ENCODE measurements around the gene EDEM3. TPM values are rescaled to one million over a fixed set of nuclear protein-coding genes. Genes with fewer than 3 reads are reported as not detected.
"Not testable (repeated sequence)": the region's sequence is repeated elsewhere in the genome, so short reads cannot be mapped to it uniquely, and the experiment has no call there.

The EDEM3 gene
- total RNA-seq, 1 experiment from 2014 or later: 44.5 TPM

DNA sequence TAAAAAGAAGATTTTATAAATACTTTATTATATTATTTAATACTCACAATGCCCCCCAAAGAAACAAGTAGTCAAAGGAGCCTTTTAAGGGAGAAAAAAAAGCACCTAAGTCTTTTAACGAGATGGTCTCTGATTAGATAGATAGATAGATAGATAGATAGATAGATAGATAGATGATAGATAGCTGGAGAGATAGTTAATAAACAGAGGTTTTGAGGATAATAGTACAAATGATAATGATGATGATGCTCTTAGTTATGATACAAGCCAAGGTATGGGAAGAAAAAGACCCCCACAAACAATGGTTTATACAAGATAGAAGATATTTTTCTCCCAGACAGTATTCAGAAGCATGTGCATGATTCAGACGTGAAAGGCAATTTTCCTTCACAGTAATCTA is 14.6 kb upstream of the EDEM3 start:
- Mint-ChIP-seq H3K9me3 (ENCODE audit: low read depth, unreplicated experiment) (no peaks in the 10 kb centered on the region), H3K27me3 (ENCODE audit: unreplicated experiment) (no peaks in the 10 kb centered on the region), H3K4me3 (ENCODE audit: low read depth, unreplicated experiment) (no peak overlapping the region), H3K4me1 (ENCODE audit: low read depth, unreplicated experiment) (peaks cover 9% of the 10 kb centered on the region), H3K36me3 (ENCODE audit: insufficient read depth, unreplicated experiment) (no peaks in the 10 kb centered on the region), H3K27ac (ENCODE audit: unreplicated experiment) (no peak overlapping the region)
- CTCF ChIA-PET: no interaction called here
- TF ChIP-seq, protein P1, sequence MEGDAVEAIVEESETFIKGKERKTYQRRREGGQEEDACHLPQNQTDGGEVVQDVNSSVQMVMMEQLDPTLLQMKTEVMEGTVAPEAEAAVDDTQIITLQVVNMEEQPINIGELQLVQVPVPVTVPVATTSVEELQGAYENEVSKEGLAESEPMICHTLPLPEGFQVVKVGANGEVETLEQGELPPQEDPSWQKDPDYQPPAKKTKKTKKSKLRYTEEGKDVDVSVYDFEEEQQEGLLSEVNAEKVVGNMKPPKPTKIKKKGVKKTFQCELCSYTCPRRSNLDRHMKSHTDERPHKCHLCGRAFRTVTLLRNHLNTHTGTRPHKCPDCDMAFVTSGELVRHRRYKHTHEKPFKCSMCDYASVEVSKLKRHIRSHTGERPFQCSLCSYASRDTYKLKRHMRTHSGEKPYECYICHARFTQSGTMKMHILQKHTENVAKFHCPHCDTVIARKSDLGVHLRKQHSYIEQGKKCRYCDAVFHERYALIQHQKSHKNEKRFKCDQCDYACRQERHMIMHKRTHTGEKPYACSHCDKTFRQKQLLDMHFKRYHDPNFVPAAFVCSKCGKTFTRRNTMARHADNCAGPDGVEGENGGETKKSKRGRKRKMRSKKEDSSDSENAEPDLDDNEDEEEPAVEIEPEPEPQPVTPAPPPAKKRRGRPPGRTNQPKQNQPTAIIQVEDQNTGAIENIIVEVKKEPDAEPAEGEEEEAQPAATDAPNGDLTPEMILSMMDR (IDR thresholded peaks at IDR 0.05; ENCODE audit: unreplicated experiment): no peak
- no TSS peak for BruUV-seq (replicated peaks)
- DNase-seq: no peak
- intact Hi-C loops (cut with micrococcal nuclease; ENCODE audit: unreplicated experiment): no loop called here

DNA sequence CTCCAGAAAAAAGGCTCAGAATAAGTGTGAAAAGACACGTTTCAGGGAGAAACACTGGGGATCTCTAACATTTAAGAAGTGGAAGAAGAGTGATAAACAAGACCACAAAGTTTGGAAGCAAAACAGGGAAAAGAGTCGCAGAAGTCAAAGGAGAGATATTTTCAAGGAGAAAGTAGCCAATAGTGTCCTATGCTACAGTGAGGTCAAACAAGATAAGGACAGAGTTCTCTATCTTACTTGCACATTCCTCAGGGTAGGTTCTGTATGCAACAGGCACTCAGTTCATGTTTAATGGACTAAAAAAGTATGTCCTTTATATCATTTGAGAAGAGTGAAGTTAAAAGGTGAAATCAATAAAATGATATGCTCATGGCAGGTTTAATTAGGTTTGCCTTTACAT is 13.8 kb upstream of the EDEM3 start:
- BruUV-seq (replicated peaks): no TSS peak
- no peaks in the 10 kb centered on the region for H3K36me3 Mint-ChIP-seq (ENCODE audit: insufficient read depth, unreplicated experiment)
- CTCF ChIA-PET: no interaction called here
- H3K4me3 Mint-ChIP-seq (ENCODE audit: low read depth, unreplicated experiment): no peak overlapping the region
- H3K27me3 Mint-ChIP-seq (ENCODE audit: unreplicated experiment): no peaks in the 10 kb centered on the region
- intact Hi-C loops (cut with micrococcal nuclease; ENCODE audit: unreplicated experiment): no loop called here
- TF ChIP-seq, protein P1 (IDR thresholded peaks at IDR 0.05; ENCODE audit: unreplicated experiment): no peak
- H3K27ac Mint-ChIP-seq (ENCODE audit: unreplicated experiment): no peak overlapping the region
- no peak for DNase-seq
- no peaks in the 10 kb centered on the region for H3K9me3 Mint-ChIP-seq (ENCODE audit: low read depth, unreplicated experiment)
- peaks cover 2% of the 10 kb centered on the region for H3K4me1 Mint-ChIP-seq (ENCODE audit: low read depth, unreplicated experiment)

DNA sequence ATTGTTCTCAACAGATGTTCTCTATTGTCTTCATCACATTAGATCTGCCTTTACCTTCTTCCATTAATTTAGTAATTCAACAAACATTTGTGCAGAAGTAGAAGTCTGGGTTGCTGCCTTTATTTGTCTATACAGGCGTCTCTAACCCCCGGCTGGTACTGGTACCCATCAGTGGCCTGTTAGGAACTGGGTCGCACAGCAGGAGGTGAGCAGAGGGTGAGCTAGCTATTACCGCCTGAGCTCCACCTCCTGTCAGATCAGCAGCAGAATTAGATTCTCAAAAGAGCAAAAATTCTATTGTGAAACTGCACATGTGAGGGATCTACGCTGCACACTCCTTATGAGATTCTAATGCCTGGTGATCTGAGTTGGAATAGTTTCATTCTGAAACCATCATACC is 12.9 kb upstream of the EDEM3 start:
- DNase-seq: no peak
- Mint-ChIP-seq H3K4me3 (ENCODE audit: low read depth, unreplicated experiment) (no peak overlapping the region), H3K4me1 (ENCODE audit: low read depth, unreplicated experiment) (no peaks in the 10 kb centered on the region), H3K36me3 (ENCODE audit: insufficient read depth, unreplicated experiment) (no peaks in the 10 kb centered on the region), H3K27ac (ENCODE audit: unreplicated experiment) (no peak overlapping the region), H3K27me3 (ENCODE audit: unreplicated experiment) (no peaks in the 10 kb centered on the region), H3K9me3 (ENCODE audit: low read depth, unreplicated experiment) (no peaks in the 10 kb centered on the region)
- TF ChIP-seq, protein P1 (IDR thresholded peaks at IDR 0.05; ENCODE audit: unreplicated experiment): no peak
- intact Hi-C loops (cut with micrococcal nuclease; ENCODE audit: unreplicated experiment): no loop called here
- CTCF ChIA-PET: no interaction called here
- BruUV-seq (replicated peaks): no TSS peak

DNA sequence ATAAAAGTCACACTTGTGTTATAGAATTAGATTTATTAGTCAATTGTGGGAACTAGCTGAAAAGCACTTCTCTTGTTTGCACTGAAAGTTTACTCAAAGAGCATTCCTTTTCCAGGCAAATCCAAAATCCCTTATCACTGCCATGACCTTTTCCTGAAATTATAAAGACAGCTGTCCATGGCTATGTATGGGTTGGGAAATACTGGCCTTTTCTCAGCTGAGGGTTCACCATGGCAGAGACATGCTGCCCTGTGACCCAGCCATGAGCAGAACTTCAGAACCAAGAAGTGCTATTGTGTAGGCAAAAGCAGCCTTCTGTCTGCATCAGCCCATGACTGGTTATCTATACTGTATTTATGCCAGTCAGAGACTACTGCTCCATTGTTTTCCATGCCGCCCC is 9.8 kb upstream of the EDEM3 start:
- intact Hi-C loops (cut with micrococcal nuclease; ENCODE audit: unreplicated experiment): no loop called here
- DNase-seq: no peak
- no TSS peak for BruUV-seq (replicated peaks)
- no peaks in the 10 kb centered on the region for H3K36me3 Mint-ChIP-seq (ENCODE audit: insufficient read depth, unreplicated experiment)
- no peak overlapping the region for H3K27ac Mint-ChIP-seq (ENCODE audit: unreplicated experiment)
- TF ChIP-seq, protein P1 (IDR thresholded peaks at IDR 0.05; ENCODE audit: unreplicated experiment): no peak
- H3K9me3 Mint-ChIP-seq (ENCODE audit: low read depth, unreplicated experiment): no peaks in the 10 kb centered on the region
- H3K27me3 Mint-ChIP-seq (ENCODE audit: unreplicated experiment): no peaks in the 10 kb centered on the region
- no peak overlapping the region for H3K4me3 Mint-ChIP-seq (ENCODE audit: low read depth, unreplicated experiment)
- no peaks in the 10 kb centered on the region for H3K4me1 Mint-ChIP-seq (ENCODE audit: low read depth, unreplicated experiment)
- CTCF ChIA-PET: no interaction called here

DNA sequence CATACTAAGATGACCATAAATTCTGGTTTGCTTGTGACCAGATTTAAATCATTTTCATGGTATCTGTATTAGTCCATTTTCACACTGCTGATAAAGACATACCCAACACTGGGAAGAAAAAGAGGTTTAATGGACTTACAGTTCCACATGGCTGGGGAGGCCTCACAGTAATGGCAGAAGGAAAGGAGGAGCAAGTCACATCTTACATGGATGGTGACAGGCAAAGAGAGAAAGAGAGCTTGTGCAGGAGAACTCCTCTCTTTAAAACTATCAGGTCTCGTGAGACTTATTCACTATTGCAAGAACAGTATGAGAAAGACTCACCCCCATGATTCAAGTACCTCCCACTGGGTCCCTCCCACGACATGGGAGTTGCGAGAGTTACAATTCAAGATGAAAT is 8.9 kb upstream of the EDEM3 start:
- H3K4me1 Mint-ChIP-seq (ENCODE audit: low read depth, unreplicated experiment); H3K9me3 Mint-ChIP-seq (ENCODE audit: low read depth, unreplicated experiment); BruUV-seq (replicated peaks); H3K4me3 Mint-ChIP-seq (ENCODE audit: low read depth, unreplicated experiment); DNase-seq; H3K36me3 Mint-ChIP-seq (ENCODE audit: insufficient read depth, unreplicated experiment); H3K27ac Mint-ChIP-seq (ENCODE audit: unreplicated experiment); H3K27me3 Mint-ChIP-seq (ENCODE audit: unreplicated experiment); intact Hi-C loops (cut with micrococcal nuclease; ENCODE audit: unreplicated experiment): not testable (repeated sequence)
- CTCF ChIA-PET: interaction anchor here (0.6 kb wide), 1 partner anchor 12 kb away, joined by 4 read pairs; no protein-coding TSS in a partner anchor
